ENCODE data around the gene ESYT1.
A peak's percentile ranks its signal among the peaks of the same experiment; 100 is the strongest.

The ESYT1 gene

DNA sequence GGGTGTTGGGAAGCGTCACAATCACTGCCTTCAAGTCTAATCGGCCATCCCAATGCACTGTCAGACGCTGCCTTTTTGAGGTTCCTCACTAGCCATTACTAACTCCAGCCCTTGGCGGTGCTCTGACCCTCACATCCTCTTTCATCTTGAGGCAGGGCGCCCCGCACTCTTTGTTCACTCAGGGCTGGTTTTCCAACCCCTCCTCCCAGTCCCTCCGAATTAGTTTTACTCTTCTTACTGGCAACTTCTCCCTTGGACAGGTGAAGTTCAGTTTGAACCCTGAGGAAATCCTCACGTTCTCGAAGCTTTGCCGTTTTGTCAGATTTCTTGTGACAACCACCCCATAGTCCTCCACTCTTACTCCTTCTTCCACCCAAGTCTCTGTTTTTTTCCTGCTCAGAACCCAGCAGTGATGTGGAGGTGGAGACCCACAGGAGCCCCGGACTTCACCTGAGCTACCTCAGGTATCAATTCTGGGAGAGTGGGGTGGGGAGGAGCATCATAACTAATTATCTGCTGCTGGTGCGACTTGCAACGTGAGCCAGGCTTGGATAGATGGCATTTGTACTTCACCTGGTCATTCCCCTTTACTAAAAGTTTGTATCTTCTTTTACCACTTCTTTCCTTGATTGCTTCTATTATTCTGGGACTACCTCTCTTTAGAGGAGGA, 9.2 kb upstream of the ESYT1 start:
- peak overlapping the region; percentile 64 for H3K9ac ChIP-seq (ENCODE audit: low read depth, low read length)
- H3K9me3 ChIP-seq (ENCODE audit: insufficient read depth, low read depth, low read length): no peaks in the 10 kb centered on the region
- H3K4me3 ChIP-seq (ENCODE audit: low read length): peak overlapping the region; percentile 83
- whole genome bisulfite sequencing: 23% methylated on average over 13 of the region's 13 CpGs
- H3K36me3 ChIP-seq (ENCODE audit: insufficient read depth, low read length): peaks cover 34% of the 10 kb centered on the region
- peaks cover 17% of the 10 kb centered on the region for H3K4me1 ChIP-seq (ENCODE audit: insufficient read depth, low read length)
- H3K27me3 ChIP-seq (ENCODE audit: insufficient read depth, low read length): no peaks in the 10 kb centered on the region
- H3K27ac ChIP-seq (ENCODE audit: low read depth, low read length): peak overlapping the region; percentile 71

DNA sequence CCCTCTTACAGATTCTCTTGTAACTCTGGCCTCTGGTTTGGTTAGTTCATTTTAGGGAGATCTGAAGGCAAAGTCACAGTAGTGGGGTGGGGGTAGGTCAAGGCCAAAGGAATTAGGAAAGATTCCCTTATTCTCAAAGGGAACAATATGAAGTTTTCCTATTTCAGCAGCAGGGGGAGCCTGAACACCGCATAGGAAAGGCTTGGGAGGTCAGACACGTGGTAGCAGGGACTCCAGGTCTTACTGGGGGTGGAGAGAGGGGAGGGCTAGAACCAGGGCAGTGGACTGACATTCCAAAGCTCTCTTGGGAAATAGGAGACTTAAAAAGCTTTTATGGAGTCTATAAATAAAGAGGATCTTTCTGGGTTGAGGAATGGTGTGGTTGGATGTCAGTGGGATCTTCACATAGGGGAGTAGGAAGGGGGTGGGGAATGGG, 8.7 kb upstream of the ESYT1 start:
- H3K27me3 ChIP-seq (ENCODE audit: insufficient read depth, low read length): no peaks in the 10 kb centered on the region
- 0 out of 2 replicates have a peak overlapping the region, but pooled peaks have one; percentile 64 for H3K9ac ChIP-seq (ENCODE audit: low read depth, low read length)
- H3K4me1 ChIP-seq (ENCODE audit: insufficient read depth, low read length): peaks cover 17% of the 10 kb centered on the region
- WGBS: under 1% methylated on average over 2 of the region's 2 CpGs
- peaks cover 28% of the 10 kb centered on the region for H3K36me3 ChIP-seq (ENCODE audit: insufficient read depth, low read length)
- H3K27ac ChIP-seq (ENCODE audit: low read depth, low read length): peak overlapping the region; percentile 71; the same call in 1 of the 2 replicates
- H3K4me3 ChIP-seq (ENCODE audit: low read length): peak overlapping the region; percentile 83
- H3K9me3 ChIP-seq (ENCODE audit: insufficient read depth, low read depth, low read length): no peaks in the 10 kb centered on the region

DNA sequence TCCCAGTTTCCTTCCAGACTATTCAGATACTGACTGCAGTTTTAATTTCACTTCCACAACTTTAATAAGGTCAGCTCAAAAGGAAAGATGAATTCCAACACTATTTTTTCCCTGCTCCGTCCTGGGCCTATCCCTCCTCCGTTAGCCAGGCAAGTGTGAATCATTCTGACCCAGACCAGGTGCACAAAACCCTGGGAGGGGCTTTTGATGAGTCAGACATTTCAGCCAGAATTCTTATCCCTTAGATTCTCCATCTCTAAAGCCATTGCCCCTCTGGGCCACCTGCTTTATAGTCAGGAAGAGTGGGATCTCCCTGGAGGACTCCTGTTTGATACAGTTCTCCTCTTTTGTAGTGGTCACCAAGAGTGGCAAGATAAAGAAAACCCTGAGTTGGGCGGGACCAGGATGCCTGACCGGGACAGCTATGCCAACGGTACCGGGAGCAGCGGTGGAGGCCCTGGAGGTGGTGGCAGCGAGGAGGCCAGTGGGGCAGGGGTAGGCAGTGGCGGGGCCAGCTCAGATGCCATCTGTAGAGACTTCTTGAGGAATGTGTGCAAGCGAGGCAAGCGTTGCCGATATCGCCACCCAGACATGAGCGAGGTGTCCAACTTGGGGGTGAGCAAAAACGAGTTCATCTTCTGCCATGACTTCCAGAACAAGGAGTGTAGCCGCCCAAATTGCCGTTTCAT, 7.8 kb upstream of the ESYT1 start:
- H3K4me3 ChIP-seq (ENCODE audit: low read length): no peak overlapping the region
- H3K9ac ChIP-seq (ENCODE audit: low read depth, low read length): no peak overlapping the region

DNA sequence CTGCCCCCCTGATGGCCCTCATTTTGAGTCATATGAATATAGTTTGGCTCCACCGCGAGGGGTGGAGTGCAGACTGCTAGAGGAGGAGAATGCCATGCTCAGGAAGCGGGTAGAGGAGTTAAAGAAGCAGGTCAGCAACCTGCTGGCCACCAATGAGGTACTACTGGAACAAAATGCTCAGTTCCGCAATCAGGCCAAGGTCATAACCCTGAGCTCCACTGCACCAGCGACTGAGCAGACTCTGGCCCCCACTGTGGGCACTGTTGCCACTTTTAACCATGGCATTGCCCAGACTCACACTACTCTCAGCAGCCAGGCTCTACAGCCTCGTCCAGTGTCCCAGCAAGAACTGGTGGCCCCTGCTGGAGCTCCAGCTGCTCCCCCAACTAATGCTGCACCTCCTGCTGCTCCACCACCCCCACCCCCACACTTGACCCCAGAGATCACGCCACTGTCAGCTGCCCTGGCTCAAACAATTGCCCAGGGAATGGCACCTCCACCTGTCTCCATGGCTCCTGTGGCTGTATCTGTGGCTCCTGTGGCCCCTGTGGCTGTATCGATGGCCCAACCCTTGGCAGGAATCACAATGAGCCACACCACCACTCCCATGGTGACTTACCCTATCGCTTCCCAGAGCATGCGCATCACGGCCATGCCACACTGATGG, 6.7 kb upstream of the ESYT1 start:
- Histone ChIP-seq H3K4me3 (ENCODE audit: low read length) (no peak overlapping the region), H3K9ac (ENCODE audit: low read depth, low read length) (no peak overlapping the region), H3K27me3 (ENCODE audit: insufficient read depth, low read length) (no peaks in the 10 kb centered on the region), H3K27ac (ENCODE audit: low read depth, low read length) (no peak overlapping the region), H3K36me3 (ENCODE audit: insufficient read depth, low read length) (peaks cover 28% of the 10 kb centered on the region), H3K9me3 (ENCODE audit: insufficient read depth, low read depth, low read length) (no peaks in the 10 kb centered on the region), H3K4me1 (ENCODE audit: insufficient read depth, low read length) (peaks cover 17% of the 10 kb centered on the region)
- WGBS: 96% methylated on average over 11 of the region's 11 CpGs

More for the DNA sequence above, 7.8 kb upstream of the ESYT1 start:
- Histone ChIP-seq H3K27me3 (ENCODE audit: insufficient read depth, low read length) (no peaks in the 10 kb centered on the region), H3K36me3 (ENCODE audit: insufficient read depth, low read length) (peaks cover 28% of the 10 kb centered on the region), H3K9me3 (ENCODE audit: insufficient read depth, low read depth, low read length) (no peaks in the 10 kb centered on the region), H3K27ac (ENCODE audit: low read depth, low read length) (no peak overlapping the region), H3K4me1 (ENCODE audit: insufficient read depth, low read length) (peaks cover 17% of the 10 kb centered on the region)
- 95% methylated on average over 17 of the region's 17 CpGs for WGBS

- WGBS: 93% methylated on average over 2 of the region's 2 CpGs
- Histone ChIP-seq H3K36me3 (ENCODE audit: insufficient read depth, low read length) (peaks cover 20% of the 10 kb centered on the region), H3K4me1 (ENCODE audit: insufficient read depth, low read length) (peaks cover 28% of the 10 kb centered on the region), H3K27ac (ENCODE audit: low read depth, low read length) (no peak overlapping the region), H3K9ac (ENCODE audit: low read depth, low read length) (no peak overlapping the region), H3K9me3 (ENCODE audit: insufficient read depth, low read depth, low read length) (no peaks in the 10 kb centered on the region), H3K27me3 (ENCODE audit: insufficient read depth, low read length) (no peaks in the 10 kb centered on the region), H3K4me3 (ENCODE audit: low read length) (no peak overlapping the region)
These were observed 5.4 kb upstream of the ESYT1 start for GRCh38 chr12:56122637-56123036.

GRCh38 chr12:56124133-56124532, 3.9 kb upstream of the ESYT1 start:
- Histone ChIP-seq H3K4me1 (ENCODE audit: insufficient read depth, low read length) (peaks cover 23% of the 10 kb centered on the region), H3K27ac (ENCODE audit: low read depth, low read length) (no peak overlapping the region), H3K36me3 (ENCODE audit: insufficient read depth, low read length) (peaks cover 19% of the 10 kb centered on the region), H3K4me3 (ENCODE audit: low read length) (no peak overlapping the region), H3K9me3 (ENCODE audit: insufficient read depth, low read depth, low read length) (no peaks in the 10 kb centered on the region), H3K9ac (ENCODE audit: low read depth, low read length) (no peak overlapping the region), H3K27me3 (ENCODE audit: insufficient read depth, low read length) (no peaks in the 10 kb centered on the region)
- WGBS: 93% methylated on average over 4 of the region's 4 CpGs

DNA sequence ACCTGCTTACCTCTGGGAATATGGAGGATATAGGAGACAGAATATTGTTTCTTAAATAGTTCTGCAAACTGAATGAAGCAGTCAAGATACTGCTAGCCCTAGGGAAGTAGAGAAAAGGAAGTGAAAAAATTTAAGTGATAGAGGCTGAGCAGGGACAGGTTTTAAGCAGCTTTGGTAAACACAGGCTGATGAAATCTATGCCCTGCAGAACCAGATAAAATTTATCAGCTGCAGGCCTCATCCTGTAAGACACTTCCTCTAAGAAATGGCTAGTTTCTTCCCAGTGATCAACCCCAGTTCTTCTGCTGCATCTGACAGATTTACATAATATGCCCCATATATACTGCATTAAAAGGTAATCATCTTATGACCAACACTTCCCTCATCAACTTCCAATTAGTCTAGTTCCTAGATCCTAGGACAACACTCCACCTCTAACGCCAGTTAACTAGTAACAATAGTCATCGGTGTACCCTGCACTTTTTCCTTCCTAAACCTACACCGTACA, 1.3 kb upstream of the ESYT1 start:
- 90% methylated on average over 3 of the region's 3 CpGs for WGBS
- no peaks in the 10 kb centered on the region for H3K27me3 ChIP-seq (ENCODE audit: insufficient read depth, low read length)
- H3K36me3 ChIP-seq (ENCODE audit: insufficient read depth, low read length): peaks cover 18% of the 10 kb centered on the region
- H3K9ac ChIP-seq (ENCODE audit: low read depth, low read length): no peak overlapping the region; the same call in 1 of the 2 replicates
- H3K4me1 ChIP-seq (ENCODE audit: insufficient read depth, low read length): peaks cover 16% of the 10 kb centered on the region
- peak overlapping the region; percentile 54; the same call in 1 of the 2 replicates for H3K4me3 ChIP-seq (ENCODE audit: low read length)
- H3K27ac ChIP-seq (ENCODE audit: low read depth, low read length): peak overlapping the region; percentile 54; the same call in 1 of the 2 replicates
- no peaks in the 10 kb centered on the region for H3K9me3 ChIP-seq (ENCODE audit: insufficient read depth, low read depth, low read length)

GRCh38 chr12:56127485-56127887, 581 bp upstream of the ESYT1 start:
- Histone ChIP-seq H3K4me1 (ENCODE audit: insufficient read depth, low read length) (peaks cover 16% of the 10 kb centered on the region), H3K9me3 (ENCODE audit: insufficient read depth, low read depth, low read length) (no peaks in the 10 kb centered on the region), H3K27ac (ENCODE audit: low read depth, low read length) (peak overlapping the region; percentile 50; the same call in 1 of the 2 replicates), H3K36me3 (ENCODE audit: insufficient read depth, low read length) (peaks cover 24% of the 10 kb centered on the region), H3K9ac (ENCODE audit: low read depth, low read length) (peak overlapping the region; percentile 57; the same call in 1 of the 2 replicates), H3K4me3 (ENCODE audit: low read length) (peak overlapping the region; percentile 54), H3K27me3 (ENCODE audit: insufficient read depth, low read length) (no peaks in the 10 kb centered on the region)
- WGBS: 7% methylated on average over 3 of the region's 8 CpGs

GRCh38 chr12:56128670-56129205, 671 bp downstream of the ESYT1 start:
- WGBS: under 1% methylated on average over 20 of the region's 20 CpGs
- Histone ChIP-seq H3K36me3 (ENCODE audit: insufficient read depth, low read length) (peaks cover 34% of the 10 kb centered on the region), H3K9me3 (ENCODE audit: insufficient read depth, low read depth, low read length) (no peaks in the 10 kb centered on the region), H3K4me1 (ENCODE audit: insufficient read depth, low read length) (peaks cover 16% of the 10 kb centered on the region), H3K27me3 (ENCODE audit: insufficient read depth, low read length) (no peaks in the 10 kb centered on the region), H3K9ac (ENCODE audit: low read depth, low read length) (peak overlapping the region; percentile 89), H3K27ac (ENCODE audit: low read depth, low read length) (peak overlapping the region; percentile 86), H3K4me3 (ENCODE audit: low read length) (peak overlapping the region; percentile 97)

DNA sequence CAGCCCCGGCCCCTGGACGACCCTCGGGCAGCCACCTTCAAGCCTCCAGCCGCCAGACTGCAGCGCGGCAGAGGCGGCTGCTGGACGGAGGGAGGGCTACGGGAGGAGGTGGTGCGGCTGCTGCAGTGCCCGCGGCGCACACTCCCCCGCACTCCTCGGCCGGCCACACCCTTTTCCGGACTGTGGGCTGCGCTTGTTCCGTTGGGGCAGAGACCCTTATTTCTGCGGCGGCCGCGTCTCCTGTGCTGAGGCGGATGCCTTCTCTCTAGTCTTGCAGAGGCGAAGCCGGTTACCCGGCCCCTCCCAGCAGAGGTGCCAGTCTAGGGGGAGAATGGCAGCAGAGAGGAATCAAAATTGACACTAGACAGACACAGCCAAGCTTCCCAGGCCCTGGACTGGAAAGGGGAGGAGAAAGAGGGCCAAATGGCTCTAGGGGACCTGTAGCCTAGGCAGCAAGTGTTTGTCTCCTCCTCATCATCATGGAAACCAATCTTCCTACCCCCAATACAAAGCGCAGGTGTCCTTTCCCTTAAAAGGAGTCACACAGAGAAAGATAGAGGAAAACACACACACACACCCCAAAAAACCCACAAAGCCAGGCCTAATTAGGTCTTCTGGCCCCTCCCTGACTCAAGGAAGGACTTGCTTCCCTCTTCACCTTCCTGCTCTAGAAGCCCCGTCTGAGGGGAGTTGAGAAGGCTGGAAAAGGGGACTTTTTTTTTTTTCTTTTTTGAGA, 1.3 kb downstream of the ESYT1 start:
- WGBS: 5% methylated on average over 29 of the region's 29 CpGs
- Histone ChIP-seq H3K9me3 (ENCODE audit: insufficient read depth, low read depth, low read length) (no peaks in the 10 kb centered on the region), H3K4me3 (ENCODE audit: low read length) (peak overlapping the region; percentile 97), H3K27ac (ENCODE audit: low read depth, low read length) (peak overlapping the region; percentile 23; the same call in 1 of the 2 replicates), H3K4me1 (ENCODE audit: insufficient read depth, low read length) (peaks cover 16% of the 10 kb centered on the region), H3K27me3 (ENCODE audit: insufficient read depth, low read length) (no peaks in the 10 kb centered on the region), H3K9ac (ENCODE audit: low read depth, low read length) (peak overlapping the region; percentile 89), H3K36me3 (ENCODE audit: insufficient read depth, low read length) (peaks cover 41% of the 10 kb centered on the region)
